ENCODE results near the gene MAML1.
"Not testable (repeated sequence)": the region's sequence is repeated elsewhere in the genome, so short reads cannot be mapped to it uniquely, and the experiment has no call there.

Gene MAML1, protein sequence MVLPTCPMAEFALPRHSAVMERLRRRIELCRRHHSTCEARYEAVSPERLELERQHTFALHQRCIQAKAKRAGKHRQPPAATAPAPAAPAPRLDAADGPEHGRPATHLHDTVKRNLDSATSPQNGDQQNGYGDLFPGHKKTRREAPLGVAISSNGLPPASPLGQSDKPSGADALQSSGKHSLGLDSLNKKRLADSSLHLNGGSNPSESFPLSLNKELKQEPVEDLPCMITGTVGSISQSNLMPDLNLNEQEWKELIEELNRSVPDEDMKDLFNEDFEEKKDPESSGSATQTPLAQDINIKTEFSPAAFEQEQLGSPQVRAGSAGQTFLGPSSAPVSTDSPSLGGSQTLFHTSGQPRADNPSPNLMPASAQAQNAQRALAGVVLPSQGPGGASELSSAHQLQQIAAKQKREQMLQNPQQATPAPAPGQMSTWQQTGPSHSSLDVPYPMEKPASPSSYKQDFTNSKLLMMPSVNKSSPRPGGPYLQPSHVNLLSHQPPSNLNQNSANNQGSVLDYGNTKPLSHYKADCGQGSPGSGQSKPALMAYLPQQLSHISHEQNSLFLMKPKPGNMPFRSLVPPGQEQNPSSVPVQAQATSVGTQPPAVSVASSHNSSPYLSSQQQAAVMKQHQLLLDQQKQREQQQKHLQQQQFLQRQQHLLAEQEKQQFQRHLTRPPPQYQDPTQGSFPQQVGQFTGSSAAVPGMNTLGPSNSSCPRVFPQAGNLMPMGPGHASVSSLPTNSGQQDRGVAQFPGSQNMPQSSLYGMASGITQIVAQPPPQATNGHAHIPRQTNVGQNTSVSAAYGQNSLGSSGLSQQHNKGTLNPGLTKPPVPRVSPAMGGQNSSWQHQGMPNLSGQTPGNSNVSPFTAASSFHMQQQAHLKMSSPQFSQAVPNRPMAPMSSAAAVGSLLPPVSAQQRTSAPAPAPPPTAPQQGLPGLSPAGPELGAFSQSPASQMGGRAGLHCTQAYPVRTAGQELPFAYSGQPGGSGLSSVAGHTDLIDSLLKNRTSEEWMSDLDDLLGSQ

DNA sequence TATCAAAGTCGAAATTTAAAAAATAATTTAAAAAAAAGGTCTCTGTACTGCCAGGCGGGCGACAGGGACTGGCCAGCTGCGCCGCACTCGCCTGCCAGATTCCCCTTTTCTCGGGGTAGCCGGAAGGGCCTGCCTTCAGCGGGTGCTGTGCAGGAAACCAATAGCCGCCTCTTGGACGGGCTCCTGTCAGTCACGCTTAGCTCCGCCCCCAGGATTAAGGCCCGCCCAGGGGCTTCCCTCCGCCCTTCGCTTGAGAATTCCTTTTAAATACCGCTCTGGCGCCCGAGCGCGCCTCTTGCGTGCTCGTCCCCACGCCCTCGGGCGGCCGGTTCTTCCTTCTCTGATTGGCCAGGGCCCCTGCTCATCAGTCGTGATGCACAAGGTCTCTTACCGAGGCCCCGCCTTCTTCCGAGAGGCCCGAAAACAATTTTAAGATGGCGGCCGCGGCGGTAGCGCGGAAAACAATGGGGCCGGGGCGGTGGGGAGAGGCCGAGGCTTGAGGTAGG, at the start of gene MAML1:
MAML1 (plus strand) TSS at position 411 of the 506 bp plus-strand sequence. CDS start 291 bp downstream, outside the sequence.
- TF ChIP-seq, protein P1, sequence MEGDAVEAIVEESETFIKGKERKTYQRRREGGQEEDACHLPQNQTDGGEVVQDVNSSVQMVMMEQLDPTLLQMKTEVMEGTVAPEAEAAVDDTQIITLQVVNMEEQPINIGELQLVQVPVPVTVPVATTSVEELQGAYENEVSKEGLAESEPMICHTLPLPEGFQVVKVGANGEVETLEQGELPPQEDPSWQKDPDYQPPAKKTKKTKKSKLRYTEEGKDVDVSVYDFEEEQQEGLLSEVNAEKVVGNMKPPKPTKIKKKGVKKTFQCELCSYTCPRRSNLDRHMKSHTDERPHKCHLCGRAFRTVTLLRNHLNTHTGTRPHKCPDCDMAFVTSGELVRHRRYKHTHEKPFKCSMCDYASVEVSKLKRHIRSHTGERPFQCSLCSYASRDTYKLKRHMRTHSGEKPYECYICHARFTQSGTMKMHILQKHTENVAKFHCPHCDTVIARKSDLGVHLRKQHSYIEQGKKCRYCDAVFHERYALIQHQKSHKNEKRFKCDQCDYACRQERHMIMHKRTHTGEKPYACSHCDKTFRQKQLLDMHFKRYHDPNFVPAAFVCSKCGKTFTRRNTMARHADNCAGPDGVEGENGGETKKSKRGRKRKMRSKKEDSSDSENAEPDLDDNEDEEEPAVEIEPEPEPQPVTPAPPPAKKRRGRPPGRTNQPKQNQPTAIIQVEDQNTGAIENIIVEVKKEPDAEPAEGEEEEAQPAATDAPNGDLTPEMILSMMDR (IDR thresholded peaks at IDR 0.05; ENCODE audit: extremely low read depth, missing control alignments): no peak
- peak; percentile 99 for DNase-seq (ENCODE audit: low spot score)

DNA sequence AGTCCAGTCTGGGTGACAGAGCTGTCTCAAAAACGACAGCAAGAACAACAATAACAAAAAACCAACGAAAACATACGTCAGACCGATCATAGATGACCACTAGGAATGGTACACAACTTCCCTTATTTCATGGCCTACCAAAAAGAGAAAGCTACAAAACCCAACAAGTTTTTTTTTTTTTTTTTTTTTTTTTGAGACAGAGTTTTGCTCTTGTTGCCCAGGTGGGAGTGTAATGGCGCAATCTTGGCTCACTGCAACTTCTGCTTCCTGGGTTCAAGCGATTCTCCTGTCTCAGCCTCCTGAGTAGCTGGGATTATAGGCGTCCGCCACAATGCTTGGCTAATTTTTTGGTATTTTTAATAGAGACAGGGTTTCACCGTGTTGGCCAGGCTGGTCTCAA, 43.4 kb upstream of the MAML1 start:
- DNase-seq (ENCODE audit: low spot score): not testable (repeated sequence)

DNA sequence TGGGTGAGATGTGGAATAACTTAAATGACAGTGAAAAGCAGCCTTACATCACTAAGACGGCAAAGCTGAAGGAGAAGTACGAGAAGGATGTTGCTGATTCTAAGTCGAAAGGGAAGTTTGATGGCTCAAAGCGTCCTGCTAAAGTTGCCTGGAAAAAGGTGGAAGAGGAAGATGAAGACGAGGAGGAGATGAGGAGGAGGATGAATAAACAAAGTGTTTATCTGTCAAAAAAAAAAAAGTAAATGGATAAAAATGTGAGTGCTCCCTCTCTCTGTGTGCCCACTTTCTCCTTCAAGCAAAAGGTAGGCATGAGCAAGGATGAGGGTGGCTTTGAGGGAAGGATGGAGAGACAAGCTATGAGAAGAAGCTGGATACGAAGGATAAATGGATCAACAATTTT, 38.1 kb upstream of the MAML1 start:
- TF ChIP-seq, protein P1 (IDR thresholded peaks at IDR 0.05; ENCODE audit: extremely low read depth, missing control alignments): no peak
- no peak for DNase-seq (ENCODE audit: low spot score)

DNA sequence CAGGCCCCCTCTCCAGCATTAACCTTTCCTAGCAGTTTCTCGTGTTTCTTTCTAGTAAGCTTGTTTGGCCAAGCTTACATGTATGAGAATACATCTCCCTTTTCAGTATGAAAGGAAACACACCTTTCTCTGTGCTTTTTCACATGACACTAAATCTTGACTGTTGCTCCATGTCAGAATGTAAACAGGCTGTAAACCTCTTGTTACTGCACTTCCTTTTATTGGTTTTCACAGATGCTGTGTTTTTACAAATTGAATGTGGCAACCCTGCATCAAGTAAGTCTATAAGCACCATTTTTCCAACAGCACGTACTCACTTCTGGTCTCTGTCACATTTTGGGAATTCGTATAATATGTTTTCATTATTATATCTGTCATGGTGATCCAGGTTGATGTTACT, 36.0 kb upstream of the MAML1 start:
- TF ChIP-seq, protein P1 (IDR thresholded peaks at IDR 0.05; ENCODE audit: extremely low read depth, missing control alignments): no peak

DNA sequence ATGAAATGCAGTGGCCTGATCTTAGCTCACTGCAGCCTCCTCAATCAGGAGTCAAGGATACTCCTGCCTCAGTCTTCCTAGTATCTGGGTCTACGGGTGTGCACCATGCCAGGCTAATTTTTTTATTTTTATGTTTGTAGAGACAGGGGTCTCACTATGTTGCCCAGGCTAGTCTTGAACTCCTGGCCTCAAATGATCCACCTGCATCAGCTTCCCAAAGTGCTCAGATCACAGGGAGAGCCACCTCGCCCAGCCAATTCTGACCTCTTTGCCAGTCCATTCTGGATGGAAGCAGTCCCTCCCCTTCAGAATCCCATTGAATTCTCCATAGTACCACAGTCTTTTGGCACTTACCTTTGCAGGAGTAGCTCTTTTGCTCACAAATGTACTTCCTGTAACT, 35.5 kb upstream of the MAML1 start:
- DNase-seq (ENCODE audit: low spot score): no peak

More for the DNA sequence above, 36.0 kb upstream of the MAML1 start:
- DNase-seq (ENCODE audit: low spot score): no peak

DNA sequence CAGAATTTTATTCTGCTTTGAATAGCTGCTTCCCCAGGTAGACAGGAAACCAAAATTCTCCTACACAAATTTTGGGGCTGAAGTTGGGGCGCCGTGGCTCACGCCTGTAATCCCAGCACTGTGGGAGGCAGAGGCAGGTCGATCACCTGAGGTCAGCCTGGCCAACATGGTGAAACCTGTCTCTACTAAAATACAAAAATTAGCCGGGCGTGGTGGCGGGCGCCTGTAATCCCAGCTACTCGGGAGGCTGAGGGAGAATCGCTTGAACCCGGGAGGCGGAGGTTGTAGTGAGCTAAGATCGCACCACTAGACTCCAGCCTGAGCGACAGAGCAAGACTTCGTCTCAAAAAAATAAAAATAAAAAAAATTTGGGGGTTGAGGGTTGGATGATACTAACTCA, 35.1 kb upstream of the MAML1 start:
- not testable (repeated sequence) for DNase-seq (ENCODE audit: low spot score)

More for the DNA sequence above, 35.5 kb upstream of the MAML1 start:
- TF ChIP-seq, protein P1 (IDR thresholded peaks at IDR 0.05; ENCODE audit: extremely low read depth, missing control alignments): no peak

DNA sequence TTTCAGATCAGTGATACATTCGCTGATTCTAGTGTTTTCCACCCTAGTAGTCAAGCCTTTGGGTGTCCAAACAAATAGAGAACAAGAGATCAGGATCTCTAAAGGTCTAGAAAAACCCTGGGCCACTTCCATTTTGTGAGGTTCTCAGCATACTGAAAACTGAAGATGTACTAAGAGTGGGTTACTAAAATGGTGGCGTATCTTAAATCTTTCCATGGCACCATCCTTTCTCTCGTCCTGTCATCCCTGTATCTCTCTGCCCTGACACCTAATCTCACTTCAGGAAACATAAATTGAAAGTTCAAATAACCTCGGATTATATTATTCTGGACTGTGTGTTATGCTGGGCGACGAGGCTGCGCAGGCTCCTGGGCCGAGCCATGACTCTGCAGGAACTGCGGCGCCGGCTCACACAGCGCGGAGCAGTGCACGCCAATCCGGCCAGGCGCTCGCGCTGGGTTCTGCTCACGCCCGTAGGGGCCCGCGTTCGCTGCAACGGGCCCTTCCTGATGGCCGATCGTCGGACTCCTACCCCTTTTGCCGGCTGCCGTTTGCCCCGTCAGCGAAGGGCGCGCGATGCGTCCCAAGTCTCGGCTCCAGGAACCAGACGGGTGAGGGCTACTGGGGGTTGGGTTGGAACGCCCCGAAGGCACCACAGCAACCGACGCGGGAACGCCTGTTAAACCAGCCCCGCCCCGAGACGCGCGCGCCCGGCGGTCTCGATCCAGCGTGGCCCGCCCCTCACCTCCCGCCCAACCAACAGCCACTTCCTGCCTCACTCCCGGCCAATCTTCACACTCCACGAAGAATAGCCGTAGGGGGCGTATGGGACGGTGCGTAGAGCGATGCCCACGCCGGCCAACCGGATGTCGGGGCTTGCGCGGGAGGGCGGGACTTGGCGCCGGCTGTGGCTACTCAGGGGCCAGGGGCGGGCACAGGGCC, 34.4 kb upstream of the MAML1 start:
- TF ChIP-seq, protein P1 (IDR thresholded peaks at IDR 0.05; ENCODE audit: extremely low read depth, missing control alignments): no peak
- DNase-seq (ENCODE audit: low spot score): peak; percentile 99
